MM.1S (cell line): ENCODE results near the gene RPS16.

Experiments used
- DNase-seq: peaks from one replicate; pipeline ENCODE4 v3.0.0-alpha.2; 2015
- H2AFZ ChIP-seq: fragments of 300-600 bp; sonication (generic); 2 replicates; pipeline ENCODE4 v1.6.0; 2016; ENCODE audit warnings: antibody characterized with exemption, low read length
- H3F3A ChIP-seq: fragments of 300-600 bp; sonication (generic); 2 replicates; pipeline ENCODE4 v1.6.1; 2016; ENCODE audit warnings: mild to moderate bottlenecking, antibody characterized with exemption, low read length, moderate library complexity, mixed read lengths; ENCODE audit not compliant: insufficient read depth
- H3K27ac ChIP-seq: fragments of 300-600 bp; sonication (generic); 2 replicates; pipeline ENCODE4 v1.5.1; 2016; ENCODE audit warnings: mild to moderate bottlenecking, low read length
- H3K27me3 ChIP-seq: fragments of 300-600 bp; sonication (generic); replicated peaks from 2 replicates; pipeline ENCODE4 v1.6.0; 2016; ENCODE audit warnings: low read length; ENCODE audit not compliant: insufficient read depth
- H3K36me3 ChIP-seq: fragments of 300-600 bp; sonication (generic); replicated peaks from 2 replicates; pipeline ENCODE4 v1.6.1; 2016; ENCODE audit warnings: mild to moderate bottlenecking, low read length, mixed read lengths; ENCODE audit not compliant: insufficient read depth
- H3K4me1 ChIP-seq: fragments of 300-600 bp; sonication (generic); 2 replicates; pipeline ENCODE4 v1.6.1; 2016; ENCODE audit warnings: low read length, mixed read lengths
- H3K4me2 ChIP-seq: fragments of 300-600 bp; sonication (generic); 2 replicates; pipeline ENCODE4 v1.6.0; 2016; ENCODE audit warnings: low read depth, low read length
- H3K4me3 ChIP-seq: fragments of 300-600 bp; sonication (generic); 2 replicates; pipeline ENCODE4 v1.5.1; 2016; ENCODE audit warnings: low read length, mixed read lengths
- H3K79me2 ChIP-seq: fragments of 300-600 bp; sonication (generic); 2 replicates; pipeline ENCODE4 v1.6.1; 2016; ENCODE audit warnings: mixed run types, low read length, mixed read lengths
- H3K9ac ChIP-seq: fragments of 300-600 bp; sonication (generic); 2 replicates; pipeline ENCODE4 v1.6.1; 2016; ENCODE audit warnings: low read length, mixed read lengths
- H3K9me2 ChIP-seq: fragments of 300-600 bp; sonication (generic); replicated peaks from 2 replicates; pipeline ENCODE4 v1.6.1; 2016; ENCODE audit warnings: mild to moderate bottlenecking, low read length, mixed read lengths; ENCODE audit not compliant: insufficient read depth
- H3K9me3 ChIP-seq: fragments of 300-600 bp; sonication (generic); replicated peaks from 2 replicates; pipeline ENCODE4 v1.6.1; 2016; ENCODE audit warnings: mild to moderate bottlenecking, low read length, mixed read lengths; ENCODE audit not compliant: insufficient read depth
- H4K20me1 ChIP-seq: fragments of 300-600 bp; sonication (generic); 2 replicates; pipeline ENCODE4 v1.6.1; 2016; ENCODE audit warnings: mild to moderate bottlenecking, low read length, moderate library complexity, mixed read lengths; ENCODE audit not compliant: insufficient read depth
- CTCF ChIP-seq: fragments of 300-600 bp; sonication (generic); IDR thresholded peaks from 2 replicates; pipeline ENCODE4 v1.5.1; 2016; ENCODE audit warnings: antibody characterized with exemption, low read length, mixed read lengths
- EZH2 ChIP-seq: fragments of 300-600 bp; sonication (generic); optimal IDR thresholded peaks from 2 replicates; pipeline ENCODE3; 2017; ENCODE audit warnings: low read depth, mild to moderate bottlenecking, antibody characterized with exemption, low read length, mixed read lengths
- EZH2phosphoT487 ChIP-seq: fragments of 300-600 bp; sonication (generic); IDR thresholded peaks from 2 replicates; pipeline ENCODE4 v1.6.1; 2018; ENCODE audit warnings: antibody characterized with exemption, low read length

RPS16 gene

GRCh38 chr19:39469567-39469966 lies 33.8 kb upstream of the RPS16 start:
- no peak overlapping the region for H3K4me3 ChIP-seq
- H3K27ac ChIP-seq, result no peak overlapping the region
- H3K9me2 ChIP-seq, result no peaks in the 10 kb centered on the region
- H3F3A ChIP-seq, result no peaks in the 10 kb centered on the region
- TF ChIP-seq EZH2 (no peak), CTCF (no peak), EZH2phosphoT487 (no peak)
- H3K4me2 ChIP-seq, result no peak overlapping the region
- peaks cover 13% of the 10 kb centered on the region for H3K79me2 ChIP-seq
- H2AFZ ChIP-seq, result no peak overlapping the region
- no peaks in the 10 kb centered on the region for H3K27me3 ChIP-seq
- no peak for DNase-seq
- no peak overlapping the region for H3K9ac ChIP-seq
- peaks cover 8% of the 10 kb centered on the region for H3K36me3 ChIP-seq
- H3K4me1 ChIP-seq, result no peaks in the 10 kb centered on the region
- H3K9me3 ChIP-seq, result no peaks in the 10 kb centered on the region
- no peaks in the 10 kb centered on the region for H4K20me1 ChIP-seq

GRCh38 chr19:39469036-39469435 lies 33.3 kb upstream of the RPS16 start:
- no peaks in the 10 kb centered on the region for H4K20me1 ChIP-seq

GRCh38 chr19:39467941-39468340 lies 32.2 kb upstream of the RPS16 start:
- Histone ChIP-seq H4K20me1 (no peaks in the 10 kb centered on the region), H3K79me2 (peaks cover 22% of the 10 kb centered on the region), H3K9me3 (no peaks in the 10 kb centered on the region), H3K4me2 (no peak overlapping the region), H3F3A (no peaks in the 10 kb centered on the region), H3K4me1 (no peaks in the 10 kb centered on the region), H3K27me3 (no peaks in the 10 kb centered on the region), H3K9me2 (no peaks in the 10 kb centered on the region), H3K36me3 (peaks cover 5% of the 10 kb centered on the region; the same call in 1 of the 2 replicates), H3K9ac (no peak overlapping the region), H3K27ac (no peak overlapping the region), H2AFZ (no peak overlapping the region), H3K4me3 (no peak overlapping the region)
- no peak for TF ChIP-seq EZH2phosphoT487
- TF ChIP-seq CTCF, result no peak
- no peak for TF ChIP-seq EZH2
- no peak for DNase-seq

More at GRCh38 chr19:39469036-39469435, 33.3 kb upstream of the RPS16 start:
- Histone ChIP-seq H3K4me2 (no peak overlapping the region), H3K9ac (no peak overlapping the region), H3F3A (no peaks in the 10 kb centered on the region), H3K36me3 (peaks cover 5% of the 10 kb centered on the region; the same call in 1 of the 2 replicates), H3K79me2 (peaks cover 15% of the 10 kb centered on the region), H3K27me3 (no peaks in the 10 kb centered on the region), H2AFZ (no peak overlapping the region), H3K9me3 (no peaks in the 10 kb centered on the region), H3K4me3 (no peak overlapping the region), H3K27ac (no peak overlapping the region), H3K9me2 (no peaks in the 10 kb centered on the region), H3K4me1 (no peaks in the 10 kb centered on the region)
- TF ChIP-seq CTCF (no peak), EZH2phosphoT487 (no peak), EZH2 (no peak)
- no peak for DNase-seq
